GM12865 (cell line): ENCODE data around the gene C5AR2.

Source experiments
- DNase-seq: peaks from one replicate; pipeline ENCODE4 v3.0.0; 2010; ENCODE audit warnings: low read depth
- H3K4me3 ChIP-seq: 2 replicates; pipeline ENCODE4 v1.5.1; 2011; ENCODE audit warnings: mild to moderate bottlenecking, low read depth, low read length, control low read depth
- TF ChIP-seq, protein P1 (sequence below): IDR thresholded peaks from 2 replicates; pipeline ENCODE4 v1.5.1; 2011; ENCODE audit warnings: low read length, control low read depth, low read depth, inconsistent platforms; ENCODE audit not compliant: insufficient read depth; ENCODE audit errors: missing control alignments

C5AR2 gene

DNA sequence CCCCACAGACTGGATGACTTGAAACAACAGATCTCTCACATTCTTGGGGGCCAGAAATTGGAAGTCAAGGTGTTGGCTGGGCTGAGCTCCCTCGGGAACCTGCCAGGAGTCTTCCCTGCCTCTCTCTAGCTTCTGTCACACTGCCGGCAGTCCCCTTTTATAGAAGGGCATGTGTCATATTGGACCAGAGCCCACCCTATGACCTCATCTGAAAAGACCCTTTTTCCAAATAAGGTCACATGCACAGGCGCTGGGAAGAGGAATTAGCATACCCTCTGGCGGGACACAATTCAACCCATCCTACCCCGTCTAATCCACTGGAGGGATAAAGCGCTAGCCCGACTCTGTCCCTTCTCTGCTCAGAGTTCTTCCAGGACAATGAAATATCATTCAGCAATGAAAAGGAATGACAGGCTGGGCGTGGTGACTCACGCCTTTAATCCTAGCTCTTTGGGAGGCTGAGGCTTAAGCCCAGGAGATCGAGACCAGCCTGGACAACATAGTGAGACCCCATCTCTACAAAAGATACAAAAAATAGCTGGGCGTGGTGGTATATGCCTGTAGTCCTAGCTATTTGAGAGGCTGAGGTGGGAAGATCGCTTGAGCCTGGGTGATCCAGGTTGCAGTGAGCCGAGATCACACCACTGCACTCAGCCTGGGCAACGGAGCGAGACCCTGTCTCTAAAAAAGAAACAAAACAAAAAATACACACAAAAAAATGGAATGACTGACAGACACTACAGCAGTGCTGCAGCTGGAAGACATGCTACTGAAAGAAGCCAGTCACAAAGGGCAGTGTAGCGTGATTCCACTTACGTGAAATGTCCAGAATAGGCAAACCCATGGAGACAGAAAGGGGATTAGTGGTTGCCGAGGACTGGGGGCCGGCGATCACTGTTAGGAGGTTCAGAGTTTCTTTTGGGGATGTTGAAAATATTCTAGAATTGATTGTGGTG, 58.8 kb downstream of the C5AR2 start:
- no peak overlapping the region for H3K4me3 ChIP-seq
- TF ChIP-seq, protein P1, sequence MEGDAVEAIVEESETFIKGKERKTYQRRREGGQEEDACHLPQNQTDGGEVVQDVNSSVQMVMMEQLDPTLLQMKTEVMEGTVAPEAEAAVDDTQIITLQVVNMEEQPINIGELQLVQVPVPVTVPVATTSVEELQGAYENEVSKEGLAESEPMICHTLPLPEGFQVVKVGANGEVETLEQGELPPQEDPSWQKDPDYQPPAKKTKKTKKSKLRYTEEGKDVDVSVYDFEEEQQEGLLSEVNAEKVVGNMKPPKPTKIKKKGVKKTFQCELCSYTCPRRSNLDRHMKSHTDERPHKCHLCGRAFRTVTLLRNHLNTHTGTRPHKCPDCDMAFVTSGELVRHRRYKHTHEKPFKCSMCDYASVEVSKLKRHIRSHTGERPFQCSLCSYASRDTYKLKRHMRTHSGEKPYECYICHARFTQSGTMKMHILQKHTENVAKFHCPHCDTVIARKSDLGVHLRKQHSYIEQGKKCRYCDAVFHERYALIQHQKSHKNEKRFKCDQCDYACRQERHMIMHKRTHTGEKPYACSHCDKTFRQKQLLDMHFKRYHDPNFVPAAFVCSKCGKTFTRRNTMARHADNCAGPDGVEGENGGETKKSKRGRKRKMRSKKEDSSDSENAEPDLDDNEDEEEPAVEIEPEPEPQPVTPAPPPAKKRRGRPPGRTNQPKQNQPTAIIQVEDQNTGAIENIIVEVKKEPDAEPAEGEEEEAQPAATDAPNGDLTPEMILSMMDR: no peak
- DNase-seq: peak; percentile 59

DNA sequence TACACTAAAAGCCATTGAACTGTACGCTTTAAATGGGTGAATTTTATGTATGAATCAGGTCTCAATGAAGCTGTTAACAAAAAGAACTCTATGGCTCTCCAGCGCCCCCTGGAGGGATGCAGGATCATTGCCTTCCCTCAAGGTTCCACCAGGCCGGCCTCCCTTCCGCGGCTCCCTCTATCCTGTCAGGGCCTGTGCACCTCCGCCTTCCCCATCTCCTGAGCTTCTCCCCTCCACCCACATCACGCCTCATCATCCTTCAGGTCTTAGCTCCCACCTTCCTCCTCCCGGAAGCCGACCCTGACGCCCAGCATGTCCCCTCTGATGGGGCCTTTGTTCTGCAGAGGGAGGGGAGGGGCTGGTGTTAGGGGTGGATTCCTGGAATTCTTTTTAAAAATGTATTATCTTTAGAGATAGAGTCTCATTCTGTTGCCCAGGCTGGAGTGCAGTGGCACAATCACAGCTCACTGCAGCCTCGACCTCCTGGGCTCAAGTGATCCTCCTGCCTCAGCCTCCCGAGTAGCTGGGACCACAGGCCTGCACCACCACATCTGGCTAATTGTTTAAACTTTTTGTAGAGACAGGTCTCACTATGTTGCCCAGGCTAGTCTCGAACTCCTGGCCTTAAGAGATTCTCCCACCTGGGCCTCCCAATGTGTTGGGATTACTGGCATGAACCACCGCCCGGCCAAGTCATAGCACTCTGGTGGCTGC, 59.7 kb downstream of the C5AR2 start:
- TF ChIP-seq, protein P1: peak; percentile 94
- H3K4me3 ChIP-seq: no peak overlapping the region
- peak; percentile 80 for DNase-seq
